Fibroblast of skin of right biceps (primary cell): Measurements from ENCODE around the gene NPY.

Experiments used
- DNase-seq: peaks from one replicate; pipeline ENCODE4 v3.0.0-alpha.2; 2013

Gene NPY

DNA sequence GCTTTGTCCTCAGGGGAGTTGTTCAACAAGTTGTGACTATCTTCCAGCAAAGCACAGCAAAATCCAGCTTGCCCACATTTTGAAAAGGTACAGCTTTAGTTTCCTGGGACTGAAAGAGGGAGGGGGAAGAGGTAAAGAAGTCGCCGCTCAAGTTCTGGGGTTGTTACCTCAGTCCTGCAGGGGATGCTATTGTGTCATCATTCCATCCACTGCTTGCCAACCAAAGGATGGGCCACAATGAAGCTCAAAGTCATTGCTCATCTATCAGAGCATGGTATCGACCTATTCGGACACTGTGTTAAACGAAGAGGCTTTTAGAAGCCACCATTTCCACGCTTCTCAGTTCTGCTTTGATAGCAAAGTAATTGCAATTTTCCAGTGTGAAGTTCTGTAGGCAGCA lies 34.3 kb downstream of the NPY start:
- DNase-seq: no peak

GRCh38 chr7:24319209-24319608 lies 35.2 kb downstream of the NPY start:
- DNase-seq: no peak

GRCh38 chr7:24323961-24324480 lies 40.0 kb downstream of the NPY start:
- DNase-seq: no peak

DNA sequence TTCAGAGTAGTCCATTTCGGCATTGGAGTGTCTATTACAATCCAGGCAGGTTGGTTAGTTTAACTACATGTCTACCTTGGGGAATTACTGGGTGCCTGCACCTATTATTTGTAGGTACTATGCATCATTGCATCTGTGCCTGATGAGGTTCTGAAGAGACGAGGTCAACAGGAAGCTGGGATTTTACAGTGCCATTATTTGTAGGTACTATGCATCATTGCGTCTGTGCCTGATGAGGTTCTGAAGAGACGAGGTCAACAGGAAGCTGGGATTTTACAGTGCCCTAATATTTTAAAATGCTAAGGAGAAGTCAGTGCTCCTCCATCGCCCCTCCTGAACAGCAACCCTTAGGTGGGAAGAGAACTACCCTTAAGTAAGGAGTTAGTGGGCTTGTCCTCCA lies 41.7 kb downstream of the NPY start:
- DNase-seq: no peak

DNA sequence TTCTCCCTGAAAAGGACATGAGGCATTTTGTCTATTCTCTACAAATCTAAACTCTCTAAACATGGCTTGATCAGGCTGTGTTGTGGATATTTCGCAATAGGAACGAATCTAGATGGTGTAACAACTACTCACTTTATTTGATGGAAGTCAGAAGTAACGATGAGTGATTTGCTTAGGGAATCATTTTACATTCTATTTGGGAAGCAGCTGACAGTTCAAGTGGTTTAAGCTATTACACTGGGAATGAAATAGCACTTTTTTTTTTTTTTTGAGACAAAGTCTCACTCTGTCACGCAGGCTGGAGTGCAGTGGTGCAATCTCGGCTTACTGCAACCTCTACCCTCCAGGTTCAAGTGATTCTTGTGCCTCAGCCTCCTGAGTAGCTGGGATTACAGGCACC lies 44.1 kb downstream of the NPY start:
- no peak for DNase-seq

- no peak for DNase-seq
Measured at GRCh38 chr7:24328894-24329293, 44.9 kb downstream of the NPY start.

- DNase-seq: no peak
Measured at GRCh38 chr7:24334012-24334411, 50.0 kb downstream of the NPY start.

DNA sequence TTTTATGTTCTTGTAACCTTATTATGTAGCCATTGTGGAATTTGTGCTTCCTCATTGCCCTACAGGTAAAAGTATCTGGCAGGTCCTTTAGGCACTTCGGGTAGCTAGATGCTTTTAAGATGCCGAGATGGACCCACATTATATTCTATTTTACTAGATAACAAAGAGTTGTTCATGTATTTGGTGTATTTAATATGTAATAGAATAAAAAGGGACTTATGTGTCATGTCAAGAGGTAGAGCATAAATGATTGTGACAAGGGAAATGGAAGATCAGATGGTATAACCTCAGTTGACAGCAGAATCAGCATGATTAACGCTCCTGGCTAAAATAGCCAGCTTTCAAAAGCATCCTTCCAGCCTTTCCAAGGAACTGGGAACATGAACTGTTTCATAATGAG lies 50.6 kb downstream of the NPY start:
- no peak for DNase-seq

DNA sequence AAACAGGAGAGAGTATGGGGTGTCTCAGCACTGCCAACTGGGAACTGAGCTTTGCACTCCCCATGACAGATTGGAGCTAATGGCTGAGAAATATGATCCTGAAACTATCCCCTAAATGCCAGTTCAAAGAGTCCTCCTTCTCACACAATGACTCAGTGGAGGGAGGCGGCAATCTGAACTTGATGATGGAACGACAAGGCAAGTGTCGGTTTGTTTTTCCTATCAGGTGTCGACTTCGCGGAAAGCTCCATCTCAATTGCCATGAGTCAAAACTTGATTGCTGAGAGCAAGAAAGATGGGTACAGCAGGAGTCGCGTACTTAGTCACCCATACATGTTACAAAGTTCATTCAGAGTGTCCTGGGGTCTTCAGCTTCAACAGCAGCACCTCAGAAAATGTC lies 52.5 kb downstream of the NPY start:
- no peak for DNase-seq

DNA sequence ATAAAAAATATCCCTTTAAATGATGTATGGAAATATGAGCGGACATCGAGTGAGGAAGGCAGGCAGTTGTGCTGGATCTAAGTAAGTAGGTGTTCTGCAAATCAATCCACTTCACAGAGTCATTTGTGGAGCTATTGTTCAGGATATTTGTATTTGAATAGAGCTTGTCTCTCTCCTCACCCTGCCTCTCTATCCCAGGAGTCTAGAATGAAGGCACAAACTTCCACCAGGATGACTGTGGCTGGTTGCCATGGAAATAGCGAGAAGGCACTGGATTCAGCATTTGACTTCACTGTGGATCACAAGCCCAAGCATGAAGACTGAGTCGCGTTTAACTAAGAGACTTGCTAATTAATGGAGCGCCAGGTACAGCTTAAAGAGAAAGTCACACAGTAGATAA lies 53.2 kb downstream of the NPY start:
- DNase-seq: no peak

GRCh38 chr7:24339575-24339974 lies 55.6 kb downstream of the NPY start:
- DNase-seq: no peak

DNA sequence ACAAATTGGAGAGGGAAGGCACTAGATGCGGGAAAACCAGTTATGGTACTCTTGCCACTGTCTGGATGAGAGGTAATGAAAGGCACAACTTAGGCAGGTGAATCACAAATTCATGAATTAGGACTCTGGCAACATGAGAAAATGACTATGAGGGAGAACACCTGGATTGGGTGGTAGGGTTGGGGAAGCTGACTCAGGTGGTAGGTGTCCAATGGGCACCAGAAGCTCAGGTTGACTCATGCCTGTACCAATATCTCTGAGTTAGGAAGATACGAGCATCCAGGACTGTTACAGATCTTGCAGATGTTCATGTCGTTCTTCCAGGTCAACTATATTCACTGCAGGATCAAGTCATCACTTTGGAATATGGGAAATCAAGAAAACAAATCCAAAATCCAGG lies 56.7 kb downstream of the NPY start:
- no peak for DNase-seq
